ENCODE results near the gene C1QTNF12.
"Not testable (repeated sequence)": the region's sequence is repeated elsewhere in the genome, so short reads cannot be mapped to it uniquely, and the experiment has no call there.

C1QTNF12 gene

DNA sequence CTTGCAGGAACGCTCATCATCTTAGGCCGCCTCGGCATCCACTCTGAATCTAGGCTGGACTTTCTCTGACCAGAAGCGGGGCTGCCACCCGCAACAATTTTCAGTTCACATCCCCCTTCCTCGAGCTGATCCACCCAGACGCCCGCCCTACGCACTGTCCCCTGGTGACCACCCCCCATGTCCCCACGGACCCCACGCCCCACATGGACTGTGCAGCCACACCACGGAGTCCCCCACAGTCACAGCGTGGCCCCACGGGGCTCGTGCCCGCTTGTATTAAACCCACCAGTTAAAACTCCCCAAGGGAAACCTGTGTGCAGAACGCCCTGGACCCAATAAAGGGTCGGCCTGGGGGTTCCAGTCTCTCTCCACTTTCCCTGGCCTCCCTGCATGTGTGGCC, 13.0 kb upstream of the C1QTNF12 start:
- no peak for DNase-seq (ENCODE audit: low read depth)

DNA sequence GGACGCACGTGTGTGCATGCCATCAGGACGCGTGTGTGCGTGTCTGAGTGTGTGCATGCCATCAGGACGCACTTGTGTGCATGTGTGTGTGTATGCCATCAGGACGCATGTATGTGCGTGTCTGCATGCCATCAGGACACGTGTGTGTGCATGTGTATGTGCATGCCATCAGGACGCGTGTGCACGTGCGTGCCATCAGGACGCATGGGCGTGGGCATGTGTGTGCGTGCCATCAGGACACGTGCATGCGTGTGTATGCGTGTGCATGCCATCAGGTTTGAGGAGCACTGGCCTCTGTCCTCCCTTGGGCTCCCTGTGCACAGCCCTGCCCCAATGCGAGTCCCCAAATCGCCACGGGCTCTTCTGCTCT, 12.6 kb upstream of the C1QTNF12 start:
- DNase-seq (ENCODE audit: low read depth): no peak

DNA sequence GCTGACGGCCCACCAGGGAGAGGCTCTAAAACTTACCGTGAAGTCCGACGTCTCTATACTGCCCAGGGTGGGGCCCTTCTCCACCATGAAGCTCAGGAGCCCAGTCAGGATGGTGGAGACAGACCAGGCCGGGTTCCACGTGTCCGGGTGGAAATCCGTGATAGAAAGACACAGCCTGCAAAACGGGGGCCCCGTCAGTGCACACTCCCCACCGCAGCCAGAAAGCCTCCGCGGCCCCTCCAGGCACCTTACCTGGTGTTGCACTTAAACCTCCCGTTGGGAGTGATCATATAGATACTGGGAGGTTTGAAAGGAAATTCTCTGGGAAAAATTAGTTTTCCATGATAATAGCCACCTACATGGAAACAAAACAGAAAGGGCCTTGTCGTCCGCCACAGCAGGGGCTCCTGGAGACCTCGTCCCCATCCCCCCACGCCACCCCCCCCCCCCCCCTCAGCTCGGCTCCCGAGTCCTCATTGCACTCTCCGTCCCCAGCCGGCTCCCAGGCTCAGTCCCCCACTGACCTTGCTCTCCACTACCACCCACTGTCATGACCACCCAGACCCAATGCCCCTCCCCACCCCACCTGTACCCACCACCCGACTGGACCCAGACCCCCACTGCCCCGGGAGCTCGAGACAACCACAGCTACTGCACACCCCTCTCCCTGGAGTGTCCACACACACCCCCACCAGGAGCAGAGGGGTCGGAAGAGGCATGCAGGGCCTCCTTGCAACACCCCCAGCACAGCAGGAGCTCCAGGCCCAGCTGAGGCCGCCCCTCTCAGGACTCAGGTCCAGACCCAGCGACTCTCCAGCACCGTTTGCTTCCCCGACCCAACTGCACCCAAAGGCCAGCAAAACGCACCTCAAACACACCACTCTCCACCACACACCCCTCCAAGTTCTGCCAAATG, 10.7 kb upstream of the C1QTNF12 start:
- no peak for DNase-seq (ENCODE audit: low read depth)

GRCh38 chr1:1255611-1256010, 9.1 kb upstream of the C1QTNF12 start:
- no peak for DNase-seq (ENCODE audit: low read depth)

DNA sequence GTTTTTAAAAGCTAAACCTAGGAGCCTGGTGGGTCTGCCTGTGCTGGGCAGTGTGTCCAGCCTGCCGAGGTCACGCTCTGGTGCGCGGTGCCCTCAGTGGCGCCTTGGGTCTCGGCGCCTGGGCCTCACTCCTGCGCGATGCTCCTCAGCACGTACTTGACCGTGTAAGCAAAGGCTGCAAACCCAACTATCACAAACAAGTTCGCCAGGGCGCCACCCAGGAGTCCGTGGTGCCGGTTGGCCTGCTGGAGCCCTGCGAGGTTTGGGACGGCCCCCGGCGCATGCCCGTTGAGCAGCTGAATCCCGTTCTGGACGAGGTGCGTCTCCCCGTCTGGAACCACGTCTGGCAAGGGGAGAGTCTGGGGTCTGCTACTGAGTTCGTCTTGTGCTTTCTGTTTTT, 8.6 kb upstream of the C1QTNF12 start:
- no peak for DNase-seq (ENCODE audit: low read depth)

DNA sequence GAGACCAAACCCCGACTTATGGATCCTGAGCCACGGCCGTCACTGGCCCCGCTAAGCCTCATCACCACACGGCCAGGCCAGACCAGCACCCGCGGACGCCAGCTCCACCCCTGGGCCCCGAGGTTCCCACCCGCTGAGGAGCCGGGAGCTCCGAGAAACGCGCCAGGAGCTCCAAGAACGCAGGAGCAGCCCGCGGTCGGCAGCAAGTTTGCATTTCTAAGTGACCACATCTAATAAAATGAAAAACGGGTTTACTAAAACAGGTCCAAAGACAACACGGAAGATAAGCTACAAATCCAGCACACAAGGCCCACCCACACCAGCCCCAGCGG, 8.1 kb upstream of the C1QTNF12 start:
- no peak for DNase-seq (ENCODE audit: low read depth)

GRCh38 chr1:1253972-1254666, 7.6 kb upstream of the C1QTNF12 start:
- DNase-seq (ENCODE audit: low read depth): no peak

DNA sequence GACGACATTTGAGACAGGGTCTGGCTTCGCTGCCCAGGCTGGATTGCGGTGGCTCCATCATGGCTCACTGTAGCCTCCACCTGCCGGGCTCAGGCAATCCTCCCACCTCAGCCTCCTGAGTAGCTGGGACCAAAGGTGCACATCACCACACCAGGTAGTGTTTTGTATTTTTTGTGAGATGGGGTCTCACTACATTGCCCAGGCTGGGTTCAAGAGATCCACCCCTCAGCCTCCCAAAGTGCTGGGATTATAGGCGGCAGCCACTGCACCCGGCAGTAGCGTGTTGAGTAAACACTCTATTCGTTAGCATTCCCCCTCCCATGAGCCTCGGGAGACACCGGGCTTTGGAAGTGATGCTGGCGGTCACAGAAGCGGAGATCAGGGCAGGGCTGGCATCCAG, 6.8 kb upstream of the C1QTNF12 start:
- DNase-seq (ENCODE audit: low read depth): no peak

DNA sequence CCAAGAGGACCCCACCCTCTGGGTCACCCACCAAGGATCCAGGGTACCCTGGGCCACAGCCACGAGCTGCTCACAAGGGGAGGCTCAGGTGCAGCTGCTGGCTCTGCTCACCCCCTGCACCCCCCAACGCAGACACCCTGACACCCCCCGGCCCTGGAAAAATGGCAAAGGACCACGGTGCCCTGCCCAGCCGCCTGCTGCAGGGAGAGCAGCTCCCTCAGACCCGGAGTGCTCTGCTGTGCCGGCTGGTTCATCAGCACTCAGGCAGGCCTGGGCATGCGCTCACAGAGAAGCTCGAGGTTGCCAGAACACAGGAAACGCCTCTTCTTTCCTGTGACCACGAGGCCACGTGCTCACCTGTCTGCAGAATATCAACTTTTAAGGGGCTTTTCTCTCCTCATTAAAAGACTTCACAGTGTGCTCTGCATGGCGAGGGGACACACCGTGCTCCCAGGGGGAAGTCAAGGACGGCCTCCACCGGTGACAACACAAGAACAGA, 4.3 kb upstream of the C1QTNF12 start:
- peak; percentile 54 for DNase-seq (ENCODE audit: low read depth)

DNA sequence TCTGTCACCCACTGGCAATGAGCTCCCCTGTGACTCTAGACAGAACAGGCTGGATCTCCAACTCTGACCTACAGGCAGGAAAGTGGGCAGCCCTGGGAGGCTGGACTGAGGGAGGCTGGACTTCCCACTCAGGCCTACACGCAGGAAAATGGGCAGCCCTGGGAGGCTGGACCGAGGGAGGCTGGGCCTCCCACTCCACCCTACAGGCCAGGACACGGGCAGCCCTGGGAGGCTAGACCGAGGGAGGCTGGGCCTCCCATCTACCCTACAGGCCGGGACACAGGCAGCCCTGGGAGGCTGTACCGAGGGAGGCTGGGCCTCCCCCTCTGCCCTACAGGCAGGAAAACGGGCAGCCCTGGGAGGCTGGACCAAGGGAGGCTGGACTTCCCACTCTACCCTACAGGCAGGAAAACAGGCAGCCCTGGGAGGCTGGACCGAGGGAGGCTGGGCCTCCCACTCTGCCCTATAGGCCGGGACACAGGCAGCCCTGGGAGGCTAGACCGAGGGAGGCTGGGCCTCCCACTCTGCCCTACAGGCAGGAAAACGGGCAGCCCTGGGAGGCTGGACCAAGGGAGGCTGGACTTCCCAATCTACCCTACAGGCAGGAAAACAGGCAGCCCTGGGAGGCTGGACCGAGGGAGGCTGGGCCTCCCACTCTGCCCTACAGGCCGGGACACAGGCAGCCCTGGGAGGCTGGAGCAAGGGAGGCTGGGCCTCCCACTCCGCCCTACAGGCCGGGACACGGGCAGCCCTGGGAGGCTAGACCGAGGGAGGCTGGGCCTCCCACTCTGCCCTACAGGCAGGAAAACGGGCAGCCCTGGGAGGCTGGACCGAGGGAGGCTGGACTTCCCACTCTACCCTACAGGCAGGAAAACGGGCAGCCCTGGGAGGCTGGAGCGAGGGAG, 1.7 kb upstream of the C1QTNF12 start:
- not testable (repeated sequence) for DNase-seq (ENCODE audit: low read depth)

DNA sequence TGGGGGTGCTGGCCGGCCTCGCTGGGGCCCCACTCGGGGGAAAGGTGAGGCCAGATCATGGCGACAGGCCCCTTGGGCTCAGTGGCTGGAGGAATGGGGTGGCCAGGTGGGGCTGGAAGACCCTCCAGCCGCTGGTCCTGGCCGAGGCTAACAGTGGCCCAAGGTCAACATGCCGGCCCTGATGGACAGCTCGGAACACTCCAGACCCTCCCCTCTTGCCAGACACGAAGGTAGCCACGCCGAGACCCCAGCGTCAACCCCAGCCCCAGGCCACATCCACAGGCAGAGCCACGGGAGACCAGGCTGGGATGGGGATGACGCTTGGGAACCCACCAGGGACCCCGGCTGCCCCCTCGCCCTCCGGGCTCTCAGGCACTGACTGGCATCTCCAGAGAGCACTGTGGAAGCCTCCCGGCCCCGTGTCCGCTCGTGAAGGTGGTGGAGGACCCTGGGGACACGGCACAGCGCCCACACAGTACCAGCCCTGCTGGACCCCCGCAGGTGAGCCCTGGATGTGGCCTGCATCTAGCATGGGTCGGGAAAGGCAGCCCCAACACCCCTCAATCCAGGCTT, 905 bp upstream of the C1QTNF12 start:
- DNase-seq (ENCODE audit: low read depth): no peak

DNA sequence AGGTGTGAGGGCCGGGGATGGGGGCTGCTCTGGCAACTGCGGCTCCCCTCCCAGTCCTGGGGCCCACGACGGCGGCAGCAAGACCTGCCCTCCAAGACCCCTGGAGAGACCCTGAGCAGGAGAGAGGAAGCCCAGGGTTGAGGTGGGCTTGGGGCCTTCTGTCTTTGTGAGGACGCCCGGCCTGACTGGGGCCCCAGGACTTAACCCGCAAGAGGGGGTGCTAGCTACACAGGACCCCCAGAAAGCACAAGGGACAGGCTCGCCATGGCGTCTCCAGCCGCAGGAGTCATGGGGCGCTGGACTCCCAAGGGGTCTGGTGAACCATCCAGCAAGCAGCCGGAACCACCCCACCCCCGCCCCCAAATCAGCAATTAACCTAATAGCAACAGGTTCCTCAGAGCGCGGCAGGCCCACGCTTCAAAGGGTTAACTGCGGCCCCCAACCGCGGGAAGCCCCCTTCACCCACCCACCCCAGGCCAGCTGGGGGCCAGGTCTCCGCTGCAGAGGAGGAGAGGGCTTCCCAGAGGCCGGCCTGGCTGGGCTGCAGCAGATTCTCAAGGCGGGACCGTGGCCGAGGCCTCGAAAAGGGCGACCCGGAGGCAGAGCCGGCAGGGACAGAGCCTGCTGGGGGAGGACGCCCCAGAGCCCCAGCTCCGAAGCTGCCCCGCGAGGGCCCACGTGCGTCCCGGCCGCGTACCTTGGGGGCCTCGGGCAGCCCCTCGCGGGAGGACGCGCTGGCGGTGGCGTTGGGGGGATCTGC, 525 bp downstream of the C1QTNF12 start:
- no peak for DNase-seq (ENCODE audit: low read depth)

DNA sequence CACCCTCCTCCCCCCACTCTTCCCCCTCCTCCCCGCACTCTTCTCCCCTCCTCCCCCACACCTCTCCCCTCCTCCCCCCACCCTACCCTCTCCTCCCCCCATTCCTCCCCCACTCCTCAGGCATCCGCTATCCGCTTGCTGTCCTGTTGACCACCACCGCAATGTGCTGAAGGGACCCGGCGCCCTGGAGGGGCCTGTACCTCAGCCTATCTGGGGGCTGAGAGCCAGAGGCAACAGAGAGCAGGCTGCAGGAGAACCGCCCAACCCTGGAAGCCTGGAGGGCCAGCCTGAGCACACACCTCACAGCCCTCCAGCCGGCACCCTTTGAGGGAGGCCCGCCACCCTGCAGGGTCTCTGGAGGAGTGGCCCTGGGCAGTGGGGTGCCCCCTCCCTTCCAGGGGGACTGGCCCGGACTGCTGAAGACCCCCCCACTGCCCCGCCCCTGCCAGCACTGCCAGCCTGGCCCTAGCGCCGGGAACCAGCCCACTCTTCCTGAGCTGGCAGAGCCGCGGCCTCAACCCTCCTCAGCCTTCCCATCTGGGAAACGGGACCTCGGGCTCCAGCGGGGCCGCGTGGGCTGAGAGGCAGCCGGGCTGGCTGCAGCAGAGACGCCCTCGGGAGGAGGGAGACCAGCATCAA, 1.2 kb downstream of the C1QTNF12 start:
- DNase-seq (ENCODE audit: low read depth): no peak

- no peak for DNase-seq (ENCODE audit: low read depth)
Measured at GRCh38 chr1:1244192-1244811, 2.2 kb downstream of the C1QTNF12 start.

GRCh38 chr1:1243807-1244191, 2.7 kb downstream of the C1QTNF12 start:
- no peak for DNase-seq (ENCODE audit: low read depth)

GRCh38 chr1:1243266-1243660, 3.3 kb downstream of the C1QTNF12 start:
- no peak for DNase-seq (ENCODE audit: low read depth)

DNA sequence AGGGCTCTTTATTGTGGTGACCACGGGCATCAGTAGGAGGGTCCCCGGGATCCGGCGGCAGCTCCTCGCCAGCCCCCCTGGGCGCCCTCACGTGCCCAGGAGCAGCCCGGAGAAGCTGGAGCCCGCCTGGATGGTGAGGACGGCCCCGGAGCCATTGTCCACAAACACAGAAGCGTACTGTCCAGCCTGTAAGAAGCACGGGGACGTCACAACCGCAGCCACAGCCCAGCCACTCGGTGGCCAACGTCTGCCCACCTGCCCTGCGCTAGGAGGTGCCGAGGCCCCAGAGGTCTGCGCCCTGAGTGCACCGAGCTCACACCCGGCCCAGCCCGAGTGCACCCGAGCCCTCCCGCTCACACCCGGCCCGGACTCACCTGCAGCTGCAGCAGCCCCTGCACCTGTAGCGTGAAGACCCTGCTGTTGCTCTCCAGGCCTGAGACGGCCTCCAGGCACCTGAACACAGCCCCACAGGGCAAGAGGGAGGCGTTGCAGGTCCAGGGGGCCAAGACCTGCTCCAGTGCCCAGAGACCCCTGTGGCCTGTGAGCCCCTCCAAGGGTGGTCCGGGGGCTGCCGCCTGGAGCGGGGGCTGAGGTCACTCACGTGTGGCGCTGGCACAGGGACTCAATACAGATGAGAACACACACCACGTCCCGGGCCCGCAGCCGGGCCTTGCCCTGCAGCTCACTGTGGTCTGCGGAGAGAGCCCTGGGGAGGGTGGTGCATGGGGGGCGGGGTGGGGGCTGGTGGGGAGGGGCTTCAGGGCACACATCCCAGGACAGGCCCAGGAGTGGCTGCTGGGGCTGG, 3.9 kb downstream of the C1QTNF12 start:
- DNase-seq (ENCODE audit: low read depth): no peak

- no peak for DNase-seq (ENCODE audit: low read depth)
Measured at GRCh38 chr1:1241588-1242219, 4.8 kb downstream of the C1QTNF12 start.
